Neural cell (in vitro differentiated cells): Measurements from ENCODE around the gene TFAM.

Experiments
- EP300 ChIP-seq: fragments of 450-650 bp; conservative IDR thresholded peaks from 2 replicates; pipeline ENCODE4 v1.6.1; 2014; ENCODE audit warnings: antibody characterized with exemption, mild to moderate bottlenecking, moderate library complexity; ENCODE audit not compliant: poor library complexity, severe bottlenecking
- EZH2 ChIP-seq: fragments of 200-600, 300-800 bp; shearing (Covaris generic), sonication (generic); IDR thresholded peaks from 2 replicates; pipeline ENCODE4 v1.6.1; 2014; ENCODE audit warnings: antibody characterized with exemption, low read length, borderline replicate concordance, mild to moderate bottlenecking; ENCODE audit not compliant: insufficient read depth, poor library complexity, severe bottlenecking
- POLR2AphosphoS5 ChIP-seq: IDR thresholded peaks from 2 replicates; pipeline ENCODE4 v1.6.1; 2012
- RAD21 ChIP-seq: fragments of 450-650 bp; conservative IDR thresholded peaks from 2 replicates; pipeline ENCODE4 v1.6.1; 2014; ENCODE audit warnings: antibody characterized with exemption, mild to moderate bottlenecking, moderate library complexity
- TAF1 ChIP-seq: IDR thresholded peaks from 2 replicates; pipeline ENCODE4 v1.6.1; 2012; ENCODE audit warnings: low read depth
- TF ChIP-seq, protein P1 (sequence below): fragments of 450-650 bp; IDR thresholded peaks from 2 replicates; pipeline ENCODE4 v1.5.1; 2014; ENCODE audit warnings: antibody characterized with exemption, mild to moderate bottlenecking, moderate library complexity; ENCODE audit not compliant: poor library complexity, severe bottlenecking
- TF ChIP-seq, protein P2 (sequence below): IDR thresholded peaks from 2 replicates; pipeline ENCODE4 v1.6.1; 2012; ENCODE audit warnings: borderline replicate concordance

DNA sequence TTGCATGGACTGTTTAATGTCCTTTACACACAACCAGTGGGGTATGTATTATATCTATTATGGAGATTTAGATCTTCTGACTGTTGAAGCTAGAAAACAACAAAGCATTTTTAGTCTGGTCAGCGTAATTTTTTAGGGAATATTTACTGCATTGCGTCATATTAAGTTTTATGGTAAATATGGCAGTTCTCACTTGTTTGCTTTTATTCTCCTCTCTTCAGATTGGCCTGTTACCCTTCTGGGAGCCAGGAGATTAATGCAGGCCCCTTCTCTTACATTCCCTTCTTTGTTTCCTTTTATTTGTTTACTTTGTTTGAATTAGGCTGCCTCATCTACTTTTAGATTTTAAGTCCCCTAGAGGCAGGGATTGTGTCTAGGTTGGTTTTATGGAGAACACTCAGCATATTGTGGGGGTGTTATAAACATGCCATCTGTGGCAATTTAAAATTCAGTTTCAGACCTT lies 36.6 kb upstream of the TFAM start:
- TF ChIP-seq, protein P1, sequence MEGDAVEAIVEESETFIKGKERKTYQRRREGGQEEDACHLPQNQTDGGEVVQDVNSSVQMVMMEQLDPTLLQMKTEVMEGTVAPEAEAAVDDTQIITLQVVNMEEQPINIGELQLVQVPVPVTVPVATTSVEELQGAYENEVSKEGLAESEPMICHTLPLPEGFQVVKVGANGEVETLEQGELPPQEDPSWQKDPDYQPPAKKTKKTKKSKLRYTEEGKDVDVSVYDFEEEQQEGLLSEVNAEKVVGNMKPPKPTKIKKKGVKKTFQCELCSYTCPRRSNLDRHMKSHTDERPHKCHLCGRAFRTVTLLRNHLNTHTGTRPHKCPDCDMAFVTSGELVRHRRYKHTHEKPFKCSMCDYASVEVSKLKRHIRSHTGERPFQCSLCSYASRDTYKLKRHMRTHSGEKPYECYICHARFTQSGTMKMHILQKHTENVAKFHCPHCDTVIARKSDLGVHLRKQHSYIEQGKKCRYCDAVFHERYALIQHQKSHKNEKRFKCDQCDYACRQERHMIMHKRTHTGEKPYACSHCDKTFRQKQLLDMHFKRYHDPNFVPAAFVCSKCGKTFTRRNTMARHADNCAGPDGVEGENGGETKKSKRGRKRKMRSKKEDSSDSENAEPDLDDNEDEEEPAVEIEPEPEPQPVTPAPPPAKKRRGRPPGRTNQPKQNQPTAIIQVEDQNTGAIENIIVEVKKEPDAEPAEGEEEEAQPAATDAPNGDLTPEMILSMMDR, result no peak
- TF ChIP-seq TAF1, result no peak
- no peak for TF ChIP-seq RAD21
- no peak for TF ChIP-seq POLR2AphosphoS5
- no peak for TF ChIP-seq EZH2
- TF ChIP-seq EP300, result no peak
- TF ChIP-seq, protein P2, sequence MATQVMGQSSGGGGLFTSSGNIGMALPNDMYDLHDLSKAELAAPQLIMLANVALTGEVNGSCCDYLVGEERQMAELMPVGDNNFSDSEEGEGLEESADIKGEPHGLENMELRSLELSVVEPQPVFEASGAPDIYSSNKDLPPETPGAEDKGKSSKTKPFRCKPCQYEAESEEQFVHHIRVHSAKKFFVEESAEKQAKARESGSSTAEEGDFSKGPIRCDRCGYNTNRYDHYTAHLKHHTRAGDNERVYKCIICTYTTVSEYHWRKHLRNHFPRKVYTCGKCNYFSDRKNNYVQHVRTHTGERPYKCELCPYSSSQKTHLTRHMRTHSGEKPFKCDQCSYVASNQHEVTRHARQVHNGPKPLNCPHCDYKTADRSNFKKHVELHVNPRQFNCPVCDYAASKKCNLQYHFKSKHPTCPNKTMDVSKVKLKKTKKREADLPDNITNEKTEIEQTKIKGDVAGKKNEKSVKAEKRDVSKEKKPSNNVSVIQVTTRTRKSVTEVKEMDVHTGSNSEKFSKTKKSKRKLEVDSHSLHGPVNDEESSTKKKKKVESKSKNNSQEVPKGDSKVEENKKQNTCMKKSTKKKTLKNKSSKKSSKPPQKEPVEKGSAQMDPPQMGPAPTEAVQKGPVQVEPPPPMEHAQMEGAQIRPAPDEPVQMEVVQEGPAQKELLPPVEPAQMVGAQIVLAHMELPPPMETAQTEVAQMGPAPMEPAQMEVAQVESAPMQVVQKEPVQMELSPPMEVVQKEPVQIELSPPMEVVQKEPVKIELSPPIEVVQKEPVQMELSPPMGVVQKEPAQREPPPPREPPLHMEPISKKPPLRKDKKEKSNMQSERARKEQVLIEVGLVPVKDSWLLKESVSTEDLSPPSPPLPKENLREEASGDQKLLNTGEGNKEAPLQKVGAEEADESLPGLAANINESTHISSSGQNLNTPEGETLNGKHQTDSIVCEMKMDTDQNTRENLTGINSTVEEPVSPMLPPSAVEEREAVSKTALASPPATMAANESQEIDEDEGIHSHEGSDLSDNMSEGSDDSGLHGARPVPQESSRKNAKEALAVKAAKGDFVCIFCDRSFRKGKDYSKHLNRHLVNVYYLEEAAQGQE, result no peak
